Activated CD4-positive, alpha-beta memory T cell treated with anti-CD3 and anti-CD28 coated beads, Interleukin-2, amount 10 ng/mL, durations not matched to agents 7 days and 5 days (primary cell): ENCODE measurements around the gene BRINP3. TPM values are rescaled to one million over a fixed set of nuclear protein-coding genes. Genes with fewer than 3 reads are reported as not detected.

Experiments
- CTCF ChIA-PET: fragments of 350-600 bp; sonication (Branson Sonifier 250); formaldehyde crosslinking; loops from one replicate; lab custom pipeline; 2021; ENCODE audit warnings: antibody characterized with exemption, inconsistent platforms; lab: Charles Lee
- POLR2A ChIA-PET: fragments of 350-600 bp; sonication (Branson Sonifier 250); formaldehyde crosslinking; loops from one replicate; lab custom pipeline; 2021; ENCODE audit warnings: antibody characterized with exemption; lab: Charles Lee
- DNase-seq: peaks from one replicate; pipeline ENCODE4 v3.0.0-alpha.2; 2020
- H3K27ac Mint-ChIP-seq: one replicate; pipeline ENCODE4 v1.8.0; 2021; ENCODE audit warnings: mild to moderate bottlenecking, mixed read lengths
- H3K27me3 Mint-ChIP-seq: one replicate; pipeline ENCODE4 v1.8.0; 2021; ENCODE audit warnings: mixed read lengths
- H3K36me3 Mint-ChIP-seq: one replicate; pipeline ENCODE4 v1.8.0; 2021; ENCODE audit warnings: low read depth, mixed read lengths
- H3K4me1 Mint-ChIP-seq: one replicate; pipeline ENCODE4 v1.8.0; 2021; ENCODE audit warnings: mixed read lengths
- H3K4me3 Mint-ChIP-seq: one replicate; pipeline ENCODE4 v1.8.0; 2021; ENCODE audit warnings: mild to moderate bottlenecking, mixed read lengths
- H3K9me3 Mint-ChIP-seq: one replicate; pipeline ENCODE4 v1.8.0; 2021; ENCODE audit warnings: mixed read lengths
- total RNA-seq, 2 experiments: library from RNA; stranded (reverse); gene quantifications; one replicate each; pipeline ENCODE4 v1.2.3, GENCODE V29; 2021

The BRINP3 gene
- total RNA-seq, 2 experiments from 2014 or later: not detected

DNA sequence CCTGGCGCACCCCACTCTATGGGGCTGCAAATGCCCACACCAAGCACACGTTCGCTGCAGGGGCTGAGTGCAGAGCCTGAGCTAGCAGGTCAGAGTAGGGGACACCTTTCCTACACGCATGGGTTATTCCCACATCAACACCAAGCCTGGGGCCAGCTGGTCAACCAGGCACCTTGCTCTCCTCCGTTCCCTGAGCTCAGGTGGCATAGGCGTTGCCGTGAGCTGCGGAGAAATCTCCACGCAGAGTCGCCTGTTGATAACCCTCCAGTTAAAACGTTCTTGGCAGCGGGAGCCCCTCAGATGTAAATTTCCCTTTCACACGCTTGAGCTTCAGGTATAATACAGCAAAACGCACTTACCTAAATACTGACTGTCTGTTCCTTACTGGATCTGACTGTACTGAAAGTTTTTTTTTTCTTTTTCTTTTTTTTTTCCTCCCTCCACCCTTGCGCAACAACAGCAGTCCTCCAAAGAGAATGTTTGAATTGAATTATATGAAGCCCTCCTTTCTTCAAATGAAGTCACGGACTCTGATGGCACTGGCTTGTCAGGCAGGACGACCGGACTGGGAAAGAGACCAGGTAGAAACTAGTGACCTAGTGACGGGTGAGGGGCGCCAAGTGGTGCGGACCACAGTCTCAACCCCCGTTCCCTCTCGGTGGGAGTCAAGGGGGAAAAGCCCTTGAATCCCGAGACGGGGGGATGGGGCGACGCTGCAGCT, 2.1 kb downstream of the BRINP3 start:
- Mint-ChIP-seq H3K9me3 (no peaks in the 10 kb centered on the region), H3K4me3 (no peak overlapping the region), H3K36me3 (no peaks in the 10 kb centered on the region), H3K27me3 (peaks cover 19% of the 10 kb centered on the region), H3K4me1 (no peaks in the 10 kb centered on the region), H3K27ac (no peak overlapping the region)
- ChIA-PET POLR2A (no interaction called here), CTCF (interaction anchor here (0.7 kb wide), 1 partner anchor 37 kb away, joined by 3 read pairs; no protein-coding TSS in a partner anchor)
- DNase-seq: no peak

DNA sequence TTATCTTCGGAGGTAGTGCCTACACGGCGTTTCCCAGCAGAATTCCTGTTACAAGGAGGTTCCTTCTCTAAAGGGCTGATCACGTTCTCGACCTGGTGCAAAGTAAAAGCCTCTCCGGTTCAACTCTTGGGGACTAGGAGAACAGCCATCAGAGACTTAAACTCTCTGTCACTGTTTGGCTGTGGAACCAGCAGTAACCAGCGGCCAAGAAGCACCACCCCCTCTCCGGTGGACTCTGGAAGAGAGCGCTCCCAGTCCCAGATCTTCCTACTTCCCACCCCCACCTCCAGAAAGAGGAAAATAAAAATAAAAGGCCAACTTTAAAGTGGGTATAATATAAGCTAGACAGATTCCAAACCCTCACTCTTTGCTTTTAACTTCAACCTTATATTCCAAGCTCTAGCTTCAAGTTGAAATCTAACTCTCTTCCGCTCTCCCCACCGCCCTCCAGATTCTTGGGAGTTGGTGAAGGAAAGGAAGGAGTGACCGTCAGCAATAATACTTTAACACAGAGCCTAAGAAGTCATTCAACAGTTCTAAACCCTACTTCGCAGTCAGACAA, 2.9 kb downstream of the BRINP3 start:
- Mint-ChIP-seq H3K4me1 (no peaks in the 10 kb centered on the region), H3K4me3 (no peak overlapping the region), H3K36me3 (no peaks in the 10 kb centered on the region), H3K27me3 (peaks cover 19% of the 10 kb centered on the region), H3K27ac (no peak overlapping the region), H3K9me3 (no peaks in the 10 kb centered on the region)
- DNase-seq: no peak
- CTCF ChIA-PET: no interaction called here
- POLR2A ChIA-PET: no interaction called here

DNA sequence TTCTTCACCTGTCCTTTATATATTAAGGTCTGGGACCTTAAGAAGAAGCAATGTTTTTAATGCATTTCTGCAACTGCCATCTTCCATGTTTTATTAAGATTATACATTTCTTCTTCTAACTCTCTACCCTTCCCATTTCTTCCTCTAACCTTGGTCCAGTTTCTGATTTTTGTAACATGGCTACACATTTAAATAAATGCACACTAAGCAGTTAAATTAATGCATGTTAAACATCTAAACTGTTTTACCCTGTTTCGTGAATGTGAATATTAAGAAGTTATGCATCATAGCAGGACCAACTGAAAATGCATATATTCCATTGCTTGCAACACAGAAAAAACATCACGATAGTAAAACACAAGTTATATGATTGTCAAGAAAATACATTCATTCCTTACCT, 3.7 kb downstream of the BRINP3 start:
- Mint-ChIP-seq H3K36me3 (no peaks in the 10 kb centered on the region), H3K4me3 (no peak overlapping the region), H3K4me1 (no peaks in the 10 kb centered on the region), H3K27ac (no peak overlapping the region), H3K27me3 (peaks cover 17% of the 10 kb centered on the region), H3K9me3 (no peaks in the 10 kb centered on the region)
- CTCF ChIA-PET: no interaction called here
- POLR2A ChIA-PET: no interaction called here
- no peak for DNase-seq

DNA sequence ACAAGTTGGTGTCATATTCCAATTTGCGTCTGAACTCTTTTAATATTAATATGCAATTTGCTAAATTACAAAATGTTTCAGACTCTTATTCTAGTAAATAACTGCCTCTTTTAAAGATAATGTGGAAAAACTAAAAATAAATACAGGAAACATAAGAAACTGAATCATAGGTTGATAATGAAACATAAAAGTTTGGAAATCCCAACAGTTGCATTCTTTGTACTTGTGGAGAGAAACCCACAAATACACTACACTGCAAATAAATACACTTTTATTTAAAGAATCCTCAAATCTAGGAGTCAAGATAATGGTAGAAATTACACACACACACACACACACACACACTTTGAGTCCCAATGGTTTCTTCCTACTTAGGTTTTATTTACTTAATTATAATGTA, 5.2 kb downstream of the BRINP3 start:
- no peak for DNase-seq
- CTCF ChIA-PET: no interaction called here
- Mint-ChIP-seq H3K27me3 (peaks cover 6% of the 10 kb centered on the region), H3K27ac (no peak overlapping the region), H3K36me3 (no peaks in the 10 kb centered on the region), H3K4me1 (no peaks in the 10 kb centered on the region), H3K9me3 (no peaks in the 10 kb centered on the region), H3K4me3 (no peak overlapping the region)
- POLR2A ChIA-PET: no interaction called here

DNA sequence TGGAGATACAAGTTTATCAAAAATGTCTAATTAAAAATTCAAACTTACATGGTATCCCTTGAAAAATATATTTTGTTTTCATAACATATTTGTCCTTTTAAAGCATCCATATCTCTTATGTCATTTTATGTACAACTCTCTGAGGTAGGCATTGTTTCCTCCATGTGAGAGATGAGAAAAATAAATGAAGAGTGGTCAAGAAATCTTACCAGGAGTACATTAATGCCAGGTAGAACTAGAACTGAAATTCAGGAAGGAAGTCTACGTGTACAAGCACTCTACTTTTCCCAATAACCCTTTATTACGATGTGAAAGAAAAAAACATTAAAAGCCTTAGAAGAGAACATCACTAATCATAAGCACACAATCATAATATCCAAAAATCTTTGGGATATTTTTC, 5.6 kb downstream of the BRINP3 start:
- H3K27me3 Mint-ChIP-seq: peaks cover 4% of the 10 kb centered on the region
- no peak overlapping the region for H3K27ac Mint-ChIP-seq
- no peaks in the 10 kb centered on the region for H3K36me3 Mint-ChIP-seq
- no peak overlapping the region for H3K4me3 Mint-ChIP-seq
- H3K4me1 Mint-ChIP-seq: no peaks in the 10 kb centered on the region
- H3K9me3 Mint-ChIP-seq: no peaks in the 10 kb centered on the region
- DNase-seq: no peak
- ChIA-PET CTCF (no interaction called here), POLR2A (no interaction called here)

GRCh38 chr1:190464690-190465089, 13.0 kb downstream of the BRINP3 start:
- Mint-ChIP-seq H3K4me3 (no peak overlapping the region), H3K4me1 (no peaks in the 10 kb centered on the region), H3K9me3 (no peaks in the 10 kb centered on the region), H3K27me3 (no peaks in the 10 kb centered on the region), H3K27ac (no peak overlapping the region), H3K36me3 (no peaks in the 10 kb centered on the region)
- ChIA-PET POLR2A (no interaction called here), CTCF (no interaction called here)
- no peak for DNase-seq

- H3K9me3 Mint-ChIP-seq: no peaks in the 10 kb centered on the region
Measured at GRCh38 chr1:190456129-190456528, 21.5 kb downstream of the BRINP3 start.

GRCh38 chr1:190455631-190456030, 22.0 kb downstream of the BRINP3 start:
- ChIA-PET POLR2A (no interaction called here), CTCF (no interaction called here)
- no peak overlapping the region for H3K27ac Mint-ChIP-seq
- no peaks in the 10 kb centered on the region for H3K27me3 Mint-ChIP-seq
- no peaks in the 10 kb centered on the region for H3K36me3 Mint-ChIP-seq
- no peak overlapping the region for H3K4me3 Mint-ChIP-seq
- DNase-seq: no peak
- H3K9me3 Mint-ChIP-seq: no peaks in the 10 kb centered on the region
- no peaks in the 10 kb centered on the region for H3K4me1 Mint-ChIP-seq

More at GRCh38 chr1:190456129-190456528, 21.5 kb downstream of the BRINP3 start:
- ChIA-PET CTCF (no interaction called here), POLR2A (no interaction called here)
- no peaks in the 10 kb centered on the region for H3K4me1 Mint-ChIP-seq
- no peak overlapping the region for H3K4me3 Mint-ChIP-seq
- no peaks in the 10 kb centered on the region for H3K27me3 Mint-ChIP-seq
- no peaks in the 10 kb centered on the region for H3K36me3 Mint-ChIP-seq
- DNase-seq: no peak
- no peak overlapping the region for H3K27ac Mint-ChIP-seq

GRCh38 chr1:190453550-190453949, 24.1 kb downstream of the BRINP3 start:
- H3K9me3 Mint-ChIP-seq: no peaks in the 10 kb centered on the region
- POLR2A ChIA-PET: no interaction called here
- H3K27ac Mint-ChIP-seq: no peak overlapping the region
- no peaks in the 10 kb centered on the region for H3K4me1 Mint-ChIP-seq
- CTCF ChIA-PET: no interaction called here
- H3K27me3 Mint-ChIP-seq: no peaks in the 10 kb centered on the region
- DNase-seq: no peak
- no peak overlapping the region for H3K4me3 Mint-ChIP-seq
- H3K36me3 Mint-ChIP-seq: no peaks in the 10 kb centered on the region

DNA sequence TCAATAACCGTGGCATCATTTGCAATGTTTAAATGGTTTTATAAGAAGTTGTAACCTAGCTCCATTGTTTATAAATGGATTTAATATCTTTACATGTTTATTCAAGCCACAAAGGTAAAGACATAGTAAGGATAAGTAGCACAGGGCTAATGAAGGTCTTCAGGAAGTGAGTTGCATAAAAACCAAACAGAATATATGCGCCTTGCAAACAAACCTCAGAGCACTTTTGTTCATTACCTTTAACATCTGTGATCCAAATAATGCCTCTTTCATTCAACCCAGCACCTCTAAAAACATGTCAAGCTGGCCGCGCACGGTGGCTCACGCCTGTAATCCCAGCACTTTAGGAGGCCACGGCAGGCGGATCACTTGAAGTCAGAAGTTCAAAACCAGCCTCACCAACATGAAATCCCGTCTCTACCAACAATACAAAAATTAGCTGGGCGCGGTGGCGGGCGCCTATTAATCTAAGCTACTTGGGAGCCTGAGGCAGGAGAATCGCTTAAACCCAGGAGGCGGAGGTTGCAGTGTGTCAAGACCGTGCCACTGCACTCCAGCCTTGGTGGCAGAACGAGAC, 25.3 kb downstream of the BRINP3 start:
- no peak for DNase-seq
- Mint-ChIP-seq H3K9me3 (no peaks in the 10 kb centered on the region), H3K4me1 (no peaks in the 10 kb centered on the region), H3K36me3 (no peaks in the 10 kb centered on the region), H3K27ac (no peak overlapping the region), H3K27me3 (no peaks in the 10 kb centered on the region), H3K4me3 (no peak overlapping the region)
- ChIA-PET POLR2A (no interaction called here), CTCF (interaction anchor here (0.6 kb wide), 1 partner anchor 896 kb away, joined by 5 read pairs; no protein-coding TSS in a partner anchor)

GRCh38 chr1:190444464-190444863, 33.2 kb downstream of the BRINP3 start:
- no peaks in the 10 kb centered on the region for H3K27me3 Mint-ChIP-seq
- no peaks in the 10 kb centered on the region for H3K9me3 Mint-ChIP-seq
- ChIA-PET CTCF (no interaction called here), POLR2A (no interaction called here)
- H3K4me1 Mint-ChIP-seq: no peaks in the 10 kb centered on the region
- no peak overlapping the region for H3K27ac Mint-ChIP-seq
- DNase-seq: no peak
- H3K36me3 Mint-ChIP-seq: no peaks in the 10 kb centered on the region
- no peak overlapping the region for H3K4me3 Mint-ChIP-seq

- POLR2A ChIA-PET: no interaction called here
- Mint-ChIP-seq H3K36me3 (no peaks in the 10 kb centered on the region), H3K9me3 (no peaks in the 10 kb centered on the region), H3K4me1 (no peaks in the 10 kb centered on the region), H3K27ac (no peak overlapping the region), H3K4me3 (no peak overlapping the region), H3K27me3 (no peaks in the 10 kb centered on the region)
- CTCF ChIA-PET: no interaction called here
- DNase-seq: no peak
Measured at GRCh38 chr1:190439447-190439846, 38.2 kb downstream of the BRINP3 start.

- ChIA-PET POLR2A (no interaction called here), CTCF (no interaction called here)
- Mint-ChIP-seq H3K27me3 (no peaks in the 10 kb centered on the region), H3K36me3 (no peaks in the 10 kb centered on the region), H3K4me1 (no peaks in the 10 kb centered on the region), H3K27ac (no peak overlapping the region), H3K4me3 (no peak overlapping the region), H3K9me3 (no peaks in the 10 kb centered on the region)
- DNase-seq: no peak
Measured at GRCh38 chr1:190436615-190437014, 41.0 kb downstream of the BRINP3 start.

DNA sequence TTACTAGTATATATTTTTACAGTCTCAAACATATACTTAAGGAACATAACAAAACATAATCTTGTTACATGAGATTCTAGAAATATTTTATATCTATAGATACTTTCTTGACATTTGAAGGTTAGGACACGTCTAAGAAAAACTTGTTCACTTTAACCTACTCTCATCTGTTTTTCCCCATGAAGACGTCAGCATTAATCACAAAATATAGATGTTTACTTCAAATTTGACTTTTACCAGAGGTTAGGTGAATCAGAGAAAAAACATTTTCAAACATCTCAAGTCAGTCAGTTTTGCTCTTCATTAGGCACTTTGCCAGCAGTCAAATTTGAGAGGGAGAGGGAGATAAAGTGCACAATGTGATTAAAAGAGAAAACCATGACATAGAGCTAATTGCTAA, 47.7 kb downstream of the BRINP3 start:
- CTCF ChIA-PET: no interaction called here
- no peaks in the 10 kb centered on the region for H3K4me1 Mint-ChIP-seq
- DNase-seq: no peak
- POLR2A ChIA-PET: no interaction called here
- H3K27ac Mint-ChIP-seq: no peak overlapping the region
- H3K36me3 Mint-ChIP-seq: no peaks in the 10 kb centered on the region
- no peak overlapping the region for H3K4me3 Mint-ChIP-seq
- no peaks in the 10 kb centered on the region for H3K9me3 Mint-ChIP-seq
- H3K27me3 Mint-ChIP-seq: no peaks in the 10 kb centered on the region
